GM21526 (cell line): ENCODE measurements around the gene CEP68.

ENCODE experiments used
- ATAC-seq: cut with Tn5 transposase; IDR thresholded peaks from one replicate; pipeline ENCODE4 v1.9.1; 2021; ENCODE audit warnings: moderate library complexity; ENCODE audit not compliant: unreplicated experiment, low FRiP score

The CEP68 gene

GRCh38 chr2:65055422-65056214, 598 bp upstream of the CEP68 start:
- ATAC-seq = peak; percentile 33

- ATAC-seq = no peak
Measured at GRCh38 chr2:65057054-65057375, 799 bp downstream of the CEP68 start.

GRCh38 chr2:65057391-65058052, 1.3 kb downstream of the CEP68 start:
- ATAC-seq = no peak

- no peak for ATAC-seq
Measured at GRCh38 chr2:65059071-65059470, 2.9 kb downstream of the CEP68 start.

DNA sequence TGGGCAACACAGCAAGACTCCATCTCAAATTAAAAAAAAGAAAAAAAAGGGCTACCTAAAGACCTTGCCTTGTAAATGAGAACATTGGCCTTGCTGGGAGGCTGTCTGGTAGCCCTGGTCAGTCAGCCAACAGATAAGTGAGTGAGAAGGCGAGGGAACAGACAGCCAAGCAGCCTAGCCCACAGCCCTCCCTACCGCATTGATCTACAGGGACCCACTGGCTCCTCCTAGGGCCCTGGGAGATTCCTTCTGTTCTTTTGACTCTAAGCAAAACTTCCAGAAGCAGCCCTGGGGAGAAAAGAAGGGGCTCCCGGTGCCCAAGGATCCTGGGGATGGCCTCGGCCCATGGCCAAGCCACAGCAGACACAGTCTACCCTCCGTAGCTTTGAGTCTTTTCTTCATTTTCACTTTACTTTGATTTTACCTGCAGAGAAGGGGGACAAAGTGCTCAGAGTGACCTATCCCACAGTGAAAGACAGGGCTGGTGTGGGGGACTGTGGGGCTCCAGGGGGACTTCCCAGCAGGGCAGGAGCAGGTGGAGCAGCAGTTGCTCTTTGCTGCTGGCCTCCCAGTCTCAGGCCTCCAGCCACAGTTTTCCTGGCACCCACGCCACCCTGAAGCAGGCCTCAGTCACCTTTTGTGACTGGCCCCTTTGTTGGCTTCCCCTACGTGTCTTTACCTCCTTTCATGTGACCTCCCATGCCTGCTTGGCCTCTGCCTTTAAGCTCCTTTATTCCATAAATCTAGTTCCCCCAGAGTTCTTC, 5.1 kb downstream of the CEP68 start:
- no peak for ATAC-seq

DNA sequence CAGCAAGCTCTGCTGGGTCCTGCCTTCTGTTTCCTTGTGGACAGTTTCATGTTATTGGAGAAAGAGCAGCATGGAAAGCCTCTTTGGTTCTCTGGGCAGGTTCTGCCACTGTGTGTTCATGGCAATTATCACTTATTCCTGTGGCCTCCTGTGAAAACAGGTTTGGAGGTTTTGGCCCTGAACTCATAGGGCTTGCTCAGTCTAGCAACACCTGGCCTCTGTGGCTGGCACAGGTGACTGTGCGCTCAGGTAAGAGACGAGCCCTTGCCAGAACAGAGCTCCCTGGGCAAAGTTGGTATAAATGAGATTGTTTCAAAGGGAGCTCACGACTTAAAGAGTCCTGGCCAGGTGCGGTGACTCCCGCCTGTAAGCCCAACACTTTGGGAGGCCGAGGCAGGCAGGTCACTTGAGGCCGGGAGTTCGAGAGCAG, 5.7 kb downstream of the CEP68 start:
- no peak for ATAC-seq

- ATAC-seq = no peak
Measured at GRCh38 chr2:65062843-65063825, 6.9 kb downstream of the CEP68 start.

- ATAC-seq = peak; percentile 76
Measured at GRCh38 chr2:65064728-65065552, 8.7 kb downstream of the CEP68 start.

DNA sequence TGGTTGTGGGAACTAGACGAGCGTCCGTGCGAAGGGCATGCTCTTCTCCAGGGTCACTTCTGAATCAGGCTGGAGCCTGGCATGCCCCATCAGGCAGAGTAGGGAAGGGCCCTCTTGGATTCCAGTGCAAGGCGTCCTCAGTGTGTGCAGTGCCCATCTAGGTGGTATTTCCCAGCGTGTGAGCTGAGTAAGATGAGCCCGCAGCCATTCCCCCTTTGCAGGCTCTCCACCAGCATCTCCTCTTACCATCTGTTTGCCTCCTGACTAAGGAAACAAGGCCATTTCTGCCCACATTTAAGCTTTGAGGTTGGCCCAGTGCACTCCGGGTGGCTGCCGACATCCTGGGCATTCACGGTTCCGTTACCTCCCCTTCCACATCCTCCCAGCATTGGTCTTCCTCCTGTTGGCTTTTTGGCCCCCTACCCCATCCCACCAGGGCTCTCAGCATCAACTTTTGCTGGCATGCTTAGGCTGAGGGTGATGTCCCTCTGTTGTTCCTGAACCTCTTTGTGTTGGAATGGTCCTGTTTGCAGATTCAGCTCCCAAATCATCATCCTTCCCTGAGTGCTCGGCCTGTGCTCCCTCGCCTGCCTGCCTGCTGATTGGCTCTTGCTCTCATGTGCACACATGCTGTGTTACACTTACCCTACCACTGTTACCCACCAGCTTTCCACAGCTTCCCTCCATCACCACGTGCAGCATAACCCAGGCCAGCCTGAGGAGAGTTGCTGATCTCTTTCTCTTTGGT, 11.8 kb downstream of the CEP68 start:
- ATAC-seq = no peak

DNA sequence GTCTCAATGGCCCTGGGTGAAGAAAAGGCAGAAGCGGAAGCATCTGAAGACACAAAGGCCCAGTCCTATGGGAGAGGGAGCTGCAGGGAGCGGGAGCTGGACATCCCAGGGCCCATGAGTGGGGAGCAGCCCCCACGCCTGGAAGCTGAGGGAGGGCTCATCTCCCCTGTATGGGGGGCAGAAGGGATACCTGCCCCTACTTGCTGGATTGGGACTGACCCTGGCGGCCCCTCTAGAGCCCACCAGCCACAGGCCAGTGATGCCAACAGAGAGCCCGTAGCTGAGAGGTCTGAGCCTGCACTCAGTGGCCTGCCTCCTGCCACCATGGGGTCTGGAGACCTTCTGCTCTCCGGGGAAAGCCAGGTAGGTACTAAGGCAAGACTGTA, 13.2 kb downstream of the CEP68 start:
- no peak for ATAC-seq

- ATAC-seq = no peak
Measured at GRCh38 chr2:65070172-65070830, 14.1 kb downstream of the CEP68 start.

DNA sequence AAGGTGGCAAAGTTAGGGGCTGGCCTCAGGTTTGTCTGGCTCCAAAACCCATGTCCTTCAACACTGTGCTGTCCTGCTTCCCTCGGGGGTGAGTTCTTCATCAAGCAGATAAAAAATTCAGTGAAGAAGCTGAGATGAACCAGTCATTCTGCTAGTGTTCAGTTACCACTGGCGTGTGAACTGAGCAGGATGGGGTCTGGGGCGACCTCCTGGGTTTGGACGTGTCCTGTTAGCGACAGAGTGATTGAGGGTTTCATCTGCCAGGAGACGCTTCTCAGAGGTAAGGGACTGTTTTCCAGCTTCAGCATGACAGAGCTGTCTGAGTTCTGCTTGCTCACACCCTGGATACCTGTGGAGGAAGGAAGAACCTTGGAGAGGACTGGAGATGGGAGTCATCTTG, 14.6 kb downstream of the CEP68 start:
- no peak for ATAC-seq

GRCh38 chr2:65071499-65072180, 15.4 kb downstream of the CEP68 start:
- no peak for ATAC-seq

DNA sequence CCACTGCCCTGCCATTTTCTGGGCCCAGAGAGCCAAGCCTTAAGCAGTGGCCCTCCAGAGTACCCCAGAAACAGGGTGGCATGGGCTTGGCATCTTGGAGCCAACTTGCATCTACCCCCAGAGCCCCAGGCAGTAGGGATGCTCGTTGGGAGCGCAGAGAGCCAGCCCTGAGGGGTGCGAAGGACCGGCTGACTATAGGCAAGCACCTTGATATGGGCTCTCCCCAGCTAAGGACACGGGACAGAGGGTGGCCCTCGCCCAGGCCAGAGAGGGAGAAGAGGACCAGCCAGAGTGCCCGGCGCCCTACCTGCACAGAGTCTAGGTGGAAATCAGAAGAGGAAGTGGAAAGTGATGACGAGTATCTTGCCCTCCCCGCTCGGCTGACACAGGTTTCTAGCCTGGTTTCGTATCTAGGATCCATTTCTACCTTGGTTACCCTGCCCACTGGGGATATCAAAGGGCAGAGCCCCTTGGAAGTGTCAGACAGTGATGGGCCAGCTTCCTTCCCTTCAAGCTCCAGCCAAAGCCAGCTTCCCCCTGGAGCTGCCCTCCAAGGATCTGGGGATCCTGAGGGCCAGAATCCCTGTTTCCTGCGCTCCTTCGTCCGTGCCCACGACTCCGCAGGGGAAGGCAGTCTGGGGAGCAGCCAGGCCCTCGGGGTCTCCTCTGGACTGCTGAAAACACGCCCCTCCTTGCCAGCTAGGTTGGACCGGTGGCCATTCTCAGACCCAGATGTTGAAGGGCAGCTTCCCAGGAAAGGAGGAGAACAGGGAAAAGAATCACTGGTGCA, 16.2 kb downstream of the CEP68 start:
- peak; percentile 43 for ATAC-seq

DNA sequence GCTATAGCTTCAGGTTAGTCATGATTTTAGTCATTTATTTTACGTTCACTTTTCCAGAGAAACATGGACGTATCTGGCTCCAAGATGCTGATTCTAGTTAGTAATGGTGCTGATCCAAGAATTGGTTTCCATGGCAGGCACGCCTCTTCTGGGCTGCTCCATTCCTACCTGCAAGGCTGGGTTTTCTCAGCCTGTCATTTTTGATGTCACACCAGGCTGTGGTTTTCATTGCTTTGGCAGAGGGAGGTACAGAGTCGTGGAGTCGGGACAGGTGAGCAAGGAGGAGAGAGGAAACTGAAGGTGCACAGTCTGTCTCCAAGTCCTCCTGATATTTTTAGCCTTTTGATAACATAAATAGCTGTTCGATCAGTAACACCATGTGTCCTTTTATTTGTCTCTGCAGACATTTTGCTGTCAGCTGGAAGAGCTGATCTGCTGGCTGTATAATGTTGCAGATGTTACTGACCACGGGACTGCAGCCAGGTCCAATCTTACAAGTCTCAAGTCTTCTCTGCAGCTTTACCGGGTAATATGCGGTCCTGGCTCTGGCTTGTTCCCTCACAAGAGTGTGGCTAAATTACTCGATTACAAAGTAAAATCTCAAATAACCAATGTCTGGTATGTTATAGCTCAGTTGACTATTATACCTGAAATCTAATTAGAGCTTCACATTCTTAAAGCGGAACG, 17.8 kb downstream of the CEP68 start:
- ATAC-seq = no peak

DNA sequence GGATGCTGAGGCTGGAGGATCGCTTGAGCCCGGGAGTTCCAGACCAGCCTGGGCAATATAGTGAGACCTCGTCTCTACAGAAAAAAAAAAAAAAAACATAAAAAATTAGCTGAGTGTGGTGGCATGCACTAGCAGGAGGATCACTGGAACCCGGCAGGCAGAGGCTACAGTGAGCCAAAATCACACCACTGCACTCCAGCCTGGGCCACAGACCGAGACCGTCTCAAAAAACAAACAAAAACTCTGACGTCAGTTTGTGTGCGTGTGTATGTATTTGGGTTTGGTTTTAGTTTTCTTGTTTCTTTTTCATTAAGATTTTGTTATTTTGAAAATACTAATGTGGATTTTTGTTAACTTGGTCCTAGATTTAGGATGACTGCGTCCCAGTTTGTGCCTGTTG, 19.0 kb downstream of the CEP68 start:
- ATAC-seq = no peak
